GM19043 (cell line): Measurements from ENCODE around the gene NUP98.
"Not testable (repeated sequence)": the region's sequence is repeated elsewhere in the genome, so short reads cannot be mapped to it uniquely, and the experiment has no call there.

Experiments used
- ATAC-seq: cut with Tn5 transposase; IDR thresholded peaks from one replicate; pipeline ENCODE4 v1.9.1; 2021; ENCODE audit warnings: low read depth; ENCODE audit not compliant: unreplicated experiment

Gene NUP98

DNA sequence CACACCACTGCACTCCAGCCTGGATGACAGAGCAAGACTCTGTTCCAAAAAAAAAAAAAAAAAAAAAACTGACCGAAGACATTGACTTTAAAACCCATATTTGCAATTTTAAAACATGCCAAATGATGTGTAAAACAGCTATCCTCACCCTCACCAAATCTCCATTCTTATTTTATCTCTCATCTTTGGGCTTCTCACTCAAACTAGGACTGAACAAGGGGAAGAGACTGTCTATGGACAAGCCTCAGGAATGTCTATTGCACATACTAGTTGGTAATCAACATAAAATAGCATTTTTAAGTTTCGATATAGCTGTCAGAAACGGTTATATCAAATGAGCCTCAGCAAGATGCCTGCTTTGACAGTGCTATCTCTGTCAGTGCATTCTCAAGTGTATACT lies 118.3 kb downstream of the NUP98 start:
- no peak for ATAC-seq

DNA sequence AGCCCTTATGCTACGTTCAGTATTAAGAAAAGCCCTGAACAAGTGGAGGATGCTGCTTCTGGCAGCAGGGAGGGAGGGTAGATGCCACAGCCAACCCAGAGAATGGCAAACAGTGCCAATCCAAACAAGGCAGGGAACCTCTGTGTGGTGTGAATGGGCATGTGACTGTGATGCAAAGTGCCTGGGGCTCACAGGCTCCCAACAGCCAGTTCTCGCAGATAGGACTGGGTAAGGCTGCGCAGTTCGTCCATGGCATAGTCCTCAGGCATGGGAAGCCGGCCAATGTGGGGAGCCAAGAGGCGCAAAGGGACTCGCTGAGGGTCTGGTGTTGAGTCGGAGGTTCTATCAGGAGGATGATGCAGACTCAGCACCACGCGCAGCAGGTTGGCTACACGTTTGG lies 121.4 kb downstream of the NUP98 start:
- ATAC-seq = no peak

DNA sequence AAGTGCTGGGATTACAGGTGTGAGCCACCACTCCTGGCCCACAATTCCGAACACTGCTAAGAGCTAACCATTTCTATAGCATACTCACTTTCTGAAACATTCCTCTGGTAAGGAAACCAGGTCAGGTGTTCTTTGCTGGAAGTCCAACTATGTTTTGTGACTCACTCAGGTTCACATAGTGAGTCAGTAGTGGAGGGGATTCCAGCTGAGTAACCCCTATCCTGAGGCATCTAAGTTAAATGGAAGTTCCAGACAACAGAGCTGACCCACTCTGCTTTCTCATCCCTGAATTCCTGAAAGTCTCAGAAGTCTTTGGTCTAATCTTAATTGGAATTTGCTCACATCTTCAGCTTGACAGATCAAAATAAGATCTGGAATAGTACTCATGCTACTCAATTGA lies 123.2 kb downstream of the NUP98 start:
- no peak for ATAC-seq

DNA sequence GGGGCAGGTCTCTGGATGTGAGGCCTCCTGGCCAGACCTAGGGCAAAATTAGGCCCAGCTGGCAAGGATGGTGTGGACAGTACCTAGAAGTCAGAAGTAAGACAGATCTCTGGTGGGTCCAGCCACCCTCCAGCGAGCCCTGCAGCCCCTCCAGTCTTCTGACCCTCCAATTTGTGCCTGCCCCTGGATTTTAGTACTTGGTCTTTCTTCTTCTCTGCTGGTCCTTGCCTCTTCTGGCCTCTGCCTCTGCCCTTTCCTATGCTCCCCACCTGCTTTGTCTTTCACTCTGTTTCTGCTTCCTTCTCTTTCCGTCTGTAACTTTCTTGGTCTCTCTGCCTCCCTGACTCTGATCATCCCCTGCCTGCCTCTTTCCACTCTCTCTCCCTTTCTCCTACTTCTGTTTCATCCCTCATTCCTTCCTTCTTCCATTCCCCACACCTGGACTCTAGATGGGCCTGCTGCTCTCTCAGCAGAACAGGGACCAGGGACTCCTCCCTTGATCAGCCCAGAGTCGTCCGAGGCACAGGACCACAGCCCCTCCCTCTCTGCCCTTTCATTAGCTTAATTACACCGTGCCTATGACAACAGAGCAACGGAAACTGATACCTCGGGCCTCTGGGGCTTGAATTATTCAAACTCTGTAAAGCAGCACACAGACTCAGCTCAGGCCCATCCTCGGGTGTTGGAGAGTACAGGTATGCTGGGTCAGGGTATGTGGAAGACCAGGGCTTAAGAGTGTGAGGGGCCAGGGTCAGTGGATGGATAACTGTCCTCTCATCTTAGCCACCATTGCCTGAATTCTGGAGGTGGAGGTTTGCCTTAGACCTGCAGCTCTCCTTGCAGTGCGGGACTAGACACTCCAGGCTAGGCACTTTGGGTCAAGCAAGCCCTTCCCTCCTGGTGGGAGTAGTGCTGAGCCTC lies 125.8 kb downstream of the NUP98 start, which contains the start of gene CHRNA10:
TSS of gene CHRNA10 (minus strand) at position 51 of the 921 bp plus-strand sequence. CDS start 72 bp downstream, outside the sequence.
- no peak for ATAC-seq

DNA sequence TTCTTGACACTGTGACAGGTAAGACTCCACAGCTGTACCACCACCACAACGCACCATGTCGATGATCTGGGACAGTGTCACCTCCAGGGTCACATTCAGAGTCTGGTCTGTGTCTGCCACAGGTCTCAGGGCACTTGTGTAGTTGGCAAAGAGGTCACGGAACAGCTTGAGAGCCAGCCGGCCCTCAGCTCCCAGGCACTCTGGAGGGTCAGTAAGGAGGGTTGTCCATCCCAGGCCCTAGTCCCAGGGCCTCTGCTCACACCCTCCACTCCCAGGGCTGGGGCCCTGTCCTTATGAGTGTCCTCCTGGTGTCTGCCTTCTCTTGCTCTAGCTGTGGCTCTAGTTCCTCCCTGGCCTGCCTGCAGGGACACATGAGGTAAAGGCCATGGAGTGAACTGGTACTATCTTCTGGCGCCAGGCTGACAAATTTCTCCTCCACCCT lies 127.6 kb downstream of the NUP98 start:
- no peak for ATAC-seq

DNA sequence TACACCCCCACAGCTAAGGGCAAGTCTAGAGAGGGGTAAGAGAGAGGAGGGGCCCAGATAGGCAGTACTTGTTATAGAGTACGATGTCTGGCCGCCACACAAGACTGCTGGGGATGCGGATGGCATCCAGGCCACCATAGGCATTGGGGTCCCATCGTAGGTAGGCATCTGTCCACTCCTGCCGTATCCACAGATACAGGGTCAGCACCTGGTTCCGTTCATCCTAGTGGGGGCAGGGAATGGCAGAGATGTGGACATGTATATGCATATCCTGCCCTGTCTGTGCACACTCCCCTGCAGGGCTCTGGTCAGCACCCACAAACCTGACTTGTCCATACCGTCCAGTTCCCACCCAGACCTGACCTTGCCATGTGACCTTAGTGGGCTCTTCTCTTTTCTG lies 128.2 kb downstream of the NUP98 start:
- ATAC-seq = no peak

DNA sequence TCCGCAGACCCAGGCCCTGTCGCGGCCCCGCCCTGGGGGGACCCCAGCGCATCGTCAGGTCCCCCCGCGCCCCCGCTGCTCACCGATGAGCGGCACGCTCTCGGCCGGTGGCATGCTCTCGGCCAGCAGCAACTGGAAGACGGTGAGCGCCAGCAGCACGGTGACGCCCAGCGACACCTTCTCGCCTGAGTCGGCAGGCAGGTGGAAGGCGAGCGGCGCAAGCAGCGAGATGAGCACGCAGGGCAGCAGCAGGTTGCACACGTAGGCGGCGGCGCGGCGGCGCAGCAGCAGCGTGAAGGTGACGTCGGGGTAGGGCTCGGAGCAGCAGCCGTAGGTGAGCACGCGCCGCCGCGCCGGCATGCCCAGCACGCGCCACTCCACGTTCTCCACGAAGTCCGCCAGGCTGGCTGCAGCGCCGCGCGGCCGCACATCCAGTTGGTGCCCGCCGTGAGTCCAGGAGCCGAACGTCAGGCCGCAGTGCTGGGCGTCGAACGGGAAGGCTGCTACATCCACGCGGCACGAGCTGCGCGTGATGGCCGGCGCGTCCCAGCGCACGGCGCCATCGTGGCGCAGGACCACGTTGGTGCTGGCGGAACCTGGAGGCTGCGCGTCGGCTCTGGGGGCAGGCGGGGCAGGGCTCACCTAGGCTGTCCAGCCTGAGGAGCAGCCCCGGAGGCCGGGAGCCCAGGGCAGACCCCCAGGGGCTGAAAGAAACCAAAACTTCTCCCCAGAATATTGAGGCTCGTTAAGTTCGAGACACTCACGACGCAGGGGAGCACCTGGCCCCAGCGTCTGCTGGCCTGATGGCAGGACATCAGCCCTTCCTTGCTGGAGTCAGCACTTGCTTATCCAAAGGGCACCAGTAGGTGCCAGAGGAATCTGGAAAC lies 130.0 kb downstream of the NUP98 start:
- ATAC-seq = no peak

DNA sequence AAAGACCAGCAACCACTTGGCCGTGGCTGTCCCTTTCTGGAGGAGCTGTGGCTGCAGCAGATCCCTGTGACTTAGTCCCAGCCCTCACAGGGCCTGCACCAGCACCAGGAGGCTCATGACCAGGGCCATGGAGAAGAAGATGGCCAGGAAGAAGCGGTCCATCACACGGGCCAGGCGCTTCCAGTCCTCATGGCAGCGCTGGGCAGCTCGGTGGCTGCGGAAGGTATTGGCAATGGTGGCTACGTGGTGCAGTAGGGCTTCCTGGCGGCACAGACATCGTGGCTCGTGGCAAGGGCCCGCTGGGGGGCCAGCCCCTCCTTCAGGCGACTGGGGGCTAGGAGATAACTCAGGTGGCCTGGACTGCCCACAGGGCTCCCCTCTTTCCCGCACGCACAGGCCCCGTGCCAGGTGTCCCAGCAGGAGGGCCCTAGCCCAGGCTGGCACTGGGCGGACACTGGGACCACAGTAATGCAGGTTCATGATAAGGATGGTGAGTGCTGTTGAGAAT lies 131.3 kb downstream of the NUP98 start:
- ATAC-seq = no peak

DNA sequence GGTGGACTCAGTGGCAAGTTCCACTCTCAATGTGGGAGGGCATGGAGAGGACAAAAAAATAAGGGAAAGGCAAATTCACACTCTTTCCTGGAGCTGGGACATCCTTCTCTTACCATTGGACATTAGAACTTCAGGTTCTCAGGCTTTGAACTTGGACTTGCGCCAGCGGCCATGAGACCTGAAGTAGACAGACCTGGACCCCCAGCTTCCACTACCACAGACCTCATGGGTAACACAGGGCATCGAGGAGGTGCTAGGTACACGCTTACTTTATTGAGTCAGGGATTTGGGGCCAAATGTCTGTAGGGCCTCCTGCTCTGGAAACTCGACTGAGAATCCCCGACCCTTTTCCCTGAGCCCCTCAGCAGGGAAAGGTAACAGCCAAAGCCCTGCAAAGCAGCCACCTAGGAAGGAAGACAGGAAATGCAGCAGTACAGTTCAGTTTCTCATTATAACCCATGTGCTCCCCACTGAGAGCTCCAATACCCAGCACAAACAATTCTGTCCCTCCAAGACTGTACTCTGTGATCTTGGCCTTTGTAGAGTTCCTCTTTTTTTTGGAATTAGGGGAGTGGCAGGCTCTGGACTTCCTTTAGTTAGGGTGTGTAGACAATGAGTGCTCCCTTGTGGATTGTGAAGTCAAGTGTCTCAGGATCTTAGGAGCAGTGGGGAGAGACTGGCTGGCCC lies 131.9 kb downstream of the NUP98 start:
- ATAC-seq = no peak

DNA sequence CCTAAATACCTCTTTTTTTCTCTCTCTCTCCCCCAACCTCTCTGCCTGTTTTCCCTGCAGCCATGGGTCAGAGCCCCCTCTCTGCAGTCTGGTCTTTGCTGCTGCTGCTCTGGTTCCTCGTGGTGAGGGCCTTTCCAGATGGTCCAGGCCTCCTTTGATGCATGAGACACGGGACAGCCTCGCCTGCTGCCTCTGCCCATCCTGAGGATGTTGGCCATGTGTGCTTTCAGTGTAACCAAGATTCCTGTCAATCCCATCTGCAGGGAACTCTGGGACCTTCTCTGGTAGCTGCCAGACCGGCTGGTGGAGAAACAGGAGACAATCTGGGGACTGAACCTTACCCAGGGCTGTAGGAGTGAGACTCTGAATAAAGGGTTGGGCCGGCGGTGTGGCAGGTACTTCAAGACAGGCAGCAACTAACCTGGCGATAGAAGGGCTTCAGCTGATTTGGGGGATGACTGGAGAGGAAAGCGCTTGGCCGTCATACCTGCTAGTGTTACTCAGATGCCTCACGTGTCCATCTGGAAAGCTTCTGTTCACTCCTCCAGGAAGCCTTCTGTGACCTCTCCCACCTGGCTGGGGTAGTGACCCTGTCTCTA lies 133.2 kb downstream of the NUP98 start:
- ATAC-seq = no peak

DNA sequence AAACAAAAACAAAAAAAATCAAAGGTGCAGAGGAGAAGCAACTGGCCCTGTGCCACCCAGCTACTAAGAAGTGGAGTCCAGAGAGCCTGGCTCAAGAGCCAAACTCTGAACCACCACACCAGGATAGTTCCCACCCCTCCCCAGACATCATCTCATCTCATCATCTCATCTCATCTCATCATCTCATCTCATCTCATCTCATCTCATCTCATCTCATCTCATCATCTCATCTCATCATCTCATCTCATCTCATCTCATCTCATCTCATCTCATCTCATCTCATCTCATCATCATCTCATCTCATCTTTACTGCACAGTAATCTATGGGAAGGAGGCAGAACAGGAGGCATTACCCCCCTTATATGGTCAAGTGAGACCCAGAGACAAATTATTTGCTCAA lies 134.5 kb downstream of the NUP98 start:
- ATAC-seq = no peak

DNA sequence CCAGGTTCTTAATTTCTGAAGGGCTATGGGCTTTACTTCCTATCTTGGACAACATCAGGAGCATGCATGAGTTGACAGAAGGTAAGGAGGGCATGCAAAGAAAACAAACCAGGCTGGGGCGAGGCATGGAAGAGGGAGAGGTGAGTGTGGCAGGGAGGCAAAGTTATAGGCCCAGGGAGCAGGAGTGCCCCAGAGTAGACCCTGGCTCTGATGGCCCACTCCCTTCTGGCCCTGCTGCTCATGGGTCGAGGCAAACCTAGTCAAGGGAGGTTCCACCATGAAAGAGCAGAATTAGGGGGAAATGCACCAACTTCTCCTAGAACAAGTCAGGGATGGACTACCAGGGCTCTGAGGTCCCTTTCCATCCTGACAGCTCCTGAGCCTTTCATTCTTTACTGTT lies 136.4 kb downstream of the NUP98 start:
- no peak for ATAC-seq

DNA sequence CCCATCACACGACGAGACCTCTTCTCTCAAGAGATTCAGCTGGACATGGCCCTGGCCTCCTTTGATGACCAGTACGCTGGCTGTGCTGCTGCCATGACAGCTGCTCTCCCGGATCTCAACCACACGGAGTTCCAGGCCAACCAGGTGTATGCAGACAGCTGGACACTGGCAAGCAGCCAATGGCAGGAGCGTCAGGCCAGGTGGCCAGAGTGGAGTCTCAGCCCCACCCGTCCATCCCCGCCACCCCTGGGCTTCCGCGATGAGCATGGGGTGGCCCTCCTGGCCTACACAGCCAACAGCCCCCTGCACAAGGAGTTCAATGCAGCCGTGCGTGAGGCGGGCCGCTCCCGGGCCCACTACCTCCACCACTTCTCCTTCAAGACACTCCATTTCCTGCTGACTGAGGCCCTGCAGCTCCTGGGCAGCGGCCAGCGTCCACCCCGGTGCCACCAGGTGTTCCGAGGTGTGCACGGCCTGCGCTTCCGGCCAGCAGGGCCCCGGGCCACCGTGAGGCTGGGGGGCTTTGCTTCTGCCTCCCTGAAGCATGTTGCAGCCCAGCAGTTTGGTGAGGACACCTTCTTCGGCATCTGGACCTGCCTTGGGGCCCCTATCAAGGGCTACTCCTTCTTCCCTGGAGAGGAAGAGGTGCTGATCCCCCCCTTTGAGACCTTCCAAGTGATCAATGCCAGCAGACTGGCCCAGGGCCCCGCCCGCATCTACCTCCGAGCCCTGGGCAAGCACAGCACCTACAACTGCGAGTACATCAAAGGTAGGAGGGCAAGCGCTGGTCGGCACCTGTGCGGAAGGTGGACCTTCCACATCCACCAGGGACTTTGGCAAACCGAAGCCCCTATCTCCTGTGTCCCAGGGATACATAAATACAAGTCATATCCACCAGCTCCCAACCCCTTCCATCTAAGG lies 137.5 kb downstream of the NUP98 start:
- ATAC-seq = no peak

DNA sequence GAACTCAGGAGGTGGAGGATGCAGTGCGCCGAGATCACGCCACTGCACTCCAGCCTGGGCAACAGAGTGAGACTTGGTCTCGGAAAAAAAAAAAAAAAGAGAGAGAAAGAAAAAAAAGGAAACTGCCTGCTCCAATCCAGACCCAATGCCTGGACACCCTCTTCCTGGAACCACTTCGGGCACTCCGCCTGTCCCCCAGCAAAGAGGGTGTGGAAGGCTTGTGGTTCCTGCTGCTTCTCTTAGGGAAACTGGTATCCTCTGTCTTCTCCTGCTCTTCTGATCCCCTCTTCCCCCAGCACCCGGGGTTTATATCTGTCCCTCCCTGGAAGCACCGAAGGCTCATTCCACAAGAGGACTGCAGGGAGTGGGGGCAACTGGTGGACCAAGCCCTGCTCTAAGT lies 139.1 kb downstream of the NUP98 start:
- no peak for ATAC-seq

DNA sequence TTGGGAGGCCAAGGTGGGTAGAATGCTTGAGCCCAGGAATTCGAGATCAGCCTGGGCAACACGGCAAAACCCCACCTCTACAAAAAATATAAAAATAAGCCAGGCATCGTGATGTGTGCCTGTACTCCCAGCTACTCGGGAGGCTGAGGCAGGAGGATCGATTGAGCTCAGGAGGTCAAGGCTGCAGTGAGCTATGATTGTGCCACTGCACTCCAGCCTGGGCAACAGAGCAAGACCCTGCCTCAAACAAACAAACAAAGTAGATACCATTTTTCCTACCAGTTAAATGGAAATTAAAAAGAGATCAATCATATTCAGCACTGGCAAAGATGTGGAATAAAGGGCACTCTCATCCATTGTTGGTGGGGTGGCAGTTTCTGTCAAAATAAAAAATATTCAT lies 140.0 kb downstream of the NUP98 start:
- not testable (repeated sequence) for ATAC-seq

DNA sequence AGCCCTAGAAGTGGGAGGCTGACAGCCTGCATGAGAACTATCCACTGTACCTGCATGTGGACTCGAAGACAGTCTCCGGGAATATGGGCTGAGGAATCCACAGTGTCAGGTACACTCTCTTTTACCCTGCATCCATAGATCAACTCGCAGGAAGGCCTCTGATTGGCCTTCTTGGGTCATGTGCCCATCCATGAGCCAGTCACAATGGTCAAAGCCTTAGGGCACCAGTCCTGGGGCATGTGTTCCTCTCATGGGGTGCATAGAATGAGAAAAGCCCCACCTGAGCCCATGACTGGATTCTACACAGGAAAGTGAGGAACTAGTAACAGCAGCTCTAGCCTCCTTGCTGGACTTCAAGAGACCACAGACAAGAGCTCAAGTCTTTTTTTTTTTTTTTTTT lies 141.8 kb downstream of the NUP98 start:
- ATAC-seq = no peak

DNA sequence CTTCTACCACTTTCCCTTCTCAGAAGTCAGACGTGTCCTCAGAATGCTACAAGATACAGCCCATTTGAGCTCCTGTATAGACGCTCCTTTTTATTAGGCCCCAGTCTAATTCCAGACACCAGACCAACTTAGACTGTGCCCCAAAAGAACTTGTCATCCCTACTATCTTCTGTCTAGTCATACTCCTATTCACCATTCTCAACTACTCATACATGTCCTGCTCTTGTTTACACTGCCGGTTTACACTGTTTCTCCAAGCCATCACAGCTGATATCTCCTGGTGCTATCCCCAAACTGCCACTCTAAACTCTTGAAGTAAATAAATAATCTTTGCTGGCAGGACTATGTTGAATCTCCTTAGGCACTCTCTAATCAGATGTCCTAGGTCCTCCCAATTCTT lies 144.8 kb downstream of the NUP98 start:
- not testable (repeated sequence) for ATAC-seq

DNA sequence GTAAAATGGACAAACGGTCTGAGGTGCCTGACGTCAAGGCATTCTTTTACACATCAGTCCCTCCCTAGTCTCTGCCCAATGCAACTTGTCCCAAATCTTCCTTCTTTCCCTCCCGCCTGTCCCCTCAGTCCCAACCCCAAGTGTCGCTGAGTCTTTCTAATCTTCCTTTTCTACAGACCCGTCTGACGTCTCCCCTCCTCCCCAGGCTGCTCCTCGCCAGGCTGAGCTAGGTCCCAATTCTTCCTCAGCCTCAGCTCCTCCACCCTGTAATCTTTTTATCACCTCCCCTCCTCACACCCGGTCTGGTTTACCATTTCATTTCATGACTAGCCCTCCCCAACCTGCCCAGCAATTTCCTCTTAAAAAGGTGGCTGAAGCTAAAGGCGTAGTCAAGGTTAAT lies 148.0 kb downstream of the NUP98 start:
- ATAC-seq = not testable (repeated sequence)

DNA sequence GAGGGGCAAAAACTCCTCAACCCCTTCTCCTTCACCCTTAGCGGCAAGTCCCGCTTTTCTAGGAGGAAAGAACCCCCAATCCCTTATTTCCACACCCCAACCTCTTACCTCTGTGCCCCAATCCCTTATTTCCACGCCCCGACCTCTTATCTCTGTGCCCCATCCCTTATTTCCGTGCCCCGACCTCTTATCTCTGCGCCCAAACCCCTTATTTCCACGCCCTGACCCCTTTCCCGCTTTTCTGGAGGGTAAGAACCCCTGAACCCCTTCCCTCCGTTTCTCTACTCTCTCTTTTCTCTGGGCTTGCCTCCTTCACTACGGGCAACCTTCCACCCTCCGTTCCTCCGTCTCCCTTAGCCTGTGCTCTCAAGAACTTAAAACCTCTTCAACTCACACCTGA lies 148.5 kb downstream of the NUP98 start:
- ATAC-seq = not testable (repeated sequence)
